ENCODE results near the gene DGKI.

DNA sequence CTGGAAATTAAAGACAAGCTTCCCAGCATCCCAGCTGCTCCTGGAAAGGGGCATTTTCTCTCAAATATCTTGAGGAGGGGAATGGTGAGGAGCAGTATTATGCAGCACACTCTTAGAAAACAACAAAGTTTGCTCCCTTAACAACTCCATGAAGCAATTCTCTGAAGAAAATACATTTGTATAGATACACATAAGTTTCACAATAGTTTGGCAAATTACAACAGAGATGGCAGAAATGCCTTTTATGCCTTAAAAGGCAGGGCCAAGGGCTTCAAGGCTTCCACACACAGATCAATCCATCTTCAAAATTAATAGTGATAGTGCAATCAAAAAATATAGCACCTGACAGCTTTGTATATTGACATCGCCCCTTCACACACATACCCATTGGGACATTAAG, 12.2 kb downstream of the DGKI start:
- TF ChIP-seq POLR2A (IDR thresholded peaks at IDR 0.05), result no peak
- TF ChIP-seq, protein P1, sequence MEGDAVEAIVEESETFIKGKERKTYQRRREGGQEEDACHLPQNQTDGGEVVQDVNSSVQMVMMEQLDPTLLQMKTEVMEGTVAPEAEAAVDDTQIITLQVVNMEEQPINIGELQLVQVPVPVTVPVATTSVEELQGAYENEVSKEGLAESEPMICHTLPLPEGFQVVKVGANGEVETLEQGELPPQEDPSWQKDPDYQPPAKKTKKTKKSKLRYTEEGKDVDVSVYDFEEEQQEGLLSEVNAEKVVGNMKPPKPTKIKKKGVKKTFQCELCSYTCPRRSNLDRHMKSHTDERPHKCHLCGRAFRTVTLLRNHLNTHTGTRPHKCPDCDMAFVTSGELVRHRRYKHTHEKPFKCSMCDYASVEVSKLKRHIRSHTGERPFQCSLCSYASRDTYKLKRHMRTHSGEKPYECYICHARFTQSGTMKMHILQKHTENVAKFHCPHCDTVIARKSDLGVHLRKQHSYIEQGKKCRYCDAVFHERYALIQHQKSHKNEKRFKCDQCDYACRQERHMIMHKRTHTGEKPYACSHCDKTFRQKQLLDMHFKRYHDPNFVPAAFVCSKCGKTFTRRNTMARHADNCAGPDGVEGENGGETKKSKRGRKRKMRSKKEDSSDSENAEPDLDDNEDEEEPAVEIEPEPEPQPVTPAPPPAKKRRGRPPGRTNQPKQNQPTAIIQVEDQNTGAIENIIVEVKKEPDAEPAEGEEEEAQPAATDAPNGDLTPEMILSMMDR (IDR thresholded peaks at IDR 0.05), result no peak
